ENCODE results near the gene ERMARD.

DNA sequence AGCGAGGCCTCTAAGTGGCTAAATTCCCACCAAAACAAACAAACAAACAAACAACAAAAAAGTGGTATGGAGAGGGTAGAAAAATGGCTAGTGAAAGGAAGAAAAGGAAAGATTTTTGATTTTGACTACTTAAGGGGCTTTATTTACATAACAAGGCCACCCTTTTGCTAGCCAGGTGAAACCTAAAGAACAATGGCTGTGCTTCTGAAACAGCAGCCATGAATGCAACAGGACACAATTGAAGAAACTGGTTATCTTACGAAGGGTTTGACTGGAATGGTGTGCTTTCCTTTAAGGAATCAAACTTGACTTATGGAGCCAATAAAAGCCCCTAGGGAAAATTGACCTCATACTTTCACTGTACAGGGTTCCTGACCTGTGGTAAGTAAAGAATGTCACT is 68.9 kb downstream of the ERMARD start:
- TF ChIP-seq CTCF (IDR thresholded peaks at IDR 0.05) (no peak), ZFX (IDR thresholded peaks at IDR 0.05; ENCODE audit: borderline replicate concordance) (no peak)
